Fibroblast of skin of left biceps (primary cell): ENCODE results near the gene LMTK3.

ENCODE experiments used
- DNase-seq, 2 experiments: peaks; one replicate each; pipeline ENCODE4 v3.0.0-alpha.2; 2013; ENCODE audit warnings: low read depth in 2 of 2

Gene LMTK3

GRCh38 chr19:48511800-48512503 lies at the start of gene LMTK3:
LMTK3 (minus strand) TSS chr19:48511835; CDS start chr19:48511576, 259 bp downstream.
- no peak for DNase-seq

DNA sequence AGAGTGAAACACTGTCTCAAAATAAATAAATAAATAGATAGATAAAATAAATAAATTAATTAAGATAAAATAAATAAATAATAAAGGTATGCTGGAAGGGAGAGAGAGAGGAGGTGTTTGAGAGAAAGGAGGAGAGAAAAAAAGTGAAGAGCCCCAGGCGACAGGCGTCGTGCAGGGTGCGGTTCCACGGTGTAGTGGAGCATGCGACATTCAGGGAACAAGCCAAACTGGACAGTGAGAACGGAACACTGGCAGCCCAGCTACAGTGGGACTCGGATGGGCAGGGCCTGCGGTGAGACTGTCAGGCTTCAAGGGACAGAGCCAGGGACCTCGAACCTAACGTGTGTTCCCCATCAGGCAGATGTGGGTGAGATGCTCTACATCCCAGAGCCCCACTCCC lies 49.8 kb upstream of the LMTK3 start:
- DNase-seq: no peak

DNA sequence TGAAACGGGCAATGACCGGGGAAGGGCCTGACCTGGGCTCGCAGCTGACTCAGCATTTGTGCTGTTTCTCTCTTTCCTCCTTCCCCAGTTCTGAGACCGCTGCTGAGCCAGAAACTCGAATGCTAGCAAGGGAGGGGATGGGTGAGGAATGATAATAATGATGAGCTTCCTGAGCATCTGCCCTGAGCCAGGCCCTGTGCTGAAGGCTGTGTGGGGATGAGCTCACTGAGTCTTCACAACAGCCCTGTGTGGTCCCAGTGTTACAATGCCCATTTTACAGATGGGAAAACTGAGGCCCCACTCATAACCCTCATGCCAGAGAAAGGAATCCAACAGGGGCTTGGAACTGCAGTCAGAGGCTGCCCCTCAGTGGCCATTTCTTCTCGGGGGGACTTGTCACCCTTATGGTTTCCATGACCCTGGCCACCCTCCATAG lies 48.5 kb upstream of the LMTK3 start:
- DNase-seq: no peak

DNA sequence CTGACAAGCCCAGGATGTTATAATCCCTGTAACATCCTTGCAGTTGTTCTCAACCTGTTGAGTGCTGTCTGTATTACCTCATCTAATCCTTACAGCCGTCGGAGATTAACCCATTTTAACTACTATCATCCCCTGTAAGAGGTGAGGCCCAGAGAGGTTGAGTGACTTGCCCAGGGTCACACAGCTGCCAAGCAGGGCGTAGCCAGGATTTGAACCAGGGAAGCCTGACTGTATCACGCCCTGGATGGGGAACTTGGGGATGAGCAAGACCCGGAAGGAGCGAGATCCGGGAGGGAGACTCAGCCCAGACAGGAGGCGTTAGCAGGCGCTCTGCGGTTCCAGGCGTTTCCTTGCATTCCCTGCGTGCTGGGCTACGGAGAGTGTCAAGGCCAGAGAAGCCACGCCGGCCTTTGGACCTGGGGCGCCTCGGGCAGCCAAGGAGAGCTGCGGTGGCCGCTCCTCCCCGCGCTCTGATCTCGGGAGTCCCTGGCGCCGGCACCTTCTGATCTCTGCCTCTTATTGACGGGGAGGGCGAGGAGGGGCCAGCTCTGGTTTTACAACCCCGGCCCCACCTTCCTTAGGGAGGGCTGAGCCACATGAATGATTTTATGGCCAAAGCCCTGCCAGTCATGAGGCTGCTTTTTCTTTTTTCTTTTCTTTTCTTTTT lies 46.5 kb upstream of the LMTK3 start:
- DNase-seq: no peak

DNA sequence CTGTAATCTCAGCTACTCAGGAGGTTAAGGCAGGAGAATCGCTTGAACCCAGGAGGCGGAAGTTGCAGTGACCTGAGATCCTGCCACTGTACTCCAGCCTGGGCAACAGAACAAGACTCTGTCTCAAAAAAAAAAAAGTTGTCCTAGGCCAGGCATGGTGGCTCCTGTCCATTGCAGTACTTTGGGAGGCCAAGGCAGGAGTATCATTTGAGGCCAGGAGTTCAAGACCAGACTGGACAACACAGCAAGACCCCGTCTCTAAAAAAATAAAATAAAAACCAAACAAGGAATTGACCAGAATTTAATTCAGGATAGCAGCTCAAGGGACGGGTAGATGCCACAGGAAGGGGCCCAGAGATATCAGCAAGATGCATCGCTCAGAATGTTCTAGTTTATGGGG lies 45.2 kb upstream of the LMTK3 start:
- DNase-seq: no peak

- no peak for DNase-seq
Observed at GRCh38 chr19:48556163-48556562, 44.5 kb upstream of the LMTK3 start.

GRCh38 chr19:48554385-48555091 lies 42.9 kb upstream of the LMTK3 start:
- DNase-seq: no peak

- no peak for DNase-seq
Observed at GRCh38 chr19:48553676-48554384, 42.2 kb upstream of the LMTK3 start.

- DNase-seq: no peak
Observed at GRCh38 chr19:48552406-48553322, 41.0 kb upstream of the LMTK3 start.

- no peak for DNase-seq
Observed at GRCh38 chr19:48551437-48552302, 40.0 kb upstream of the LMTK3 start, which contains the start of gene SULT2B1. SULT2B1 (plus strand) TSS chr19:48552172; CDS start chr19:48552253, 81 bp downstream.

DNA sequence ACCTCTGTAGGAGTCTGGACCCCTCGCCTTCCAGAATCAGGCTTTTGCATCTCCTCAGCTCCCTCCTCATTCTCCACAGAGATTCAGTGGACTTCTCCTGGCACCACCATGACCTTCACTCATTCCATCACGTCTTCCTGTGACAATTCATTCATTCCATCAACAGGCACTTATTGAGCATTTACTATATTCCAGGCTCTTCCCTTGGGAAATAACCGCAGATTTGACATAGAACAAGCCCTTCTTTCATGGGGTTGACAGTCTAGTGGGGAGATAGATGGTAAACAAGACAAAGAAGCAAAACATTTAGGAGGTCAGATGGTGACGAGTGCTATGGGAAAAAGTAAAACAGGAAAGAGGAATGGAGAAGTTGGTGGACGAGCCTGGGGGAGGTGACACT lies 37.7 kb upstream of the LMTK3 start:
- DNase-seq: no peak

GRCh38 chr19:48548253-48548911 lies 36.7 kb upstream of the LMTK3 start:
- no peak for DNase-seq

GRCh38 chr19:48547722-48548121 lies 36.1 kb upstream of the LMTK3 start:
- DNase-seq: no peak

GRCh38 chr19:48544856-48545750 lies 33.5 kb upstream of the LMTK3 start:
- DNase-seq: no peak

GRCh38 chr19:48543121-48543710 lies 31.6 kb upstream of the LMTK3 start:
- DNase-seq: no peak

- no peak for DNase-seq
Observed at GRCh38 chr19:48541813-48542212, 30.2 kb upstream of the LMTK3 start.

GRCh38 chr19:48540110-48540509 lies 28.5 kb upstream of the LMTK3 start:
- no peak for DNase-seq

- DNase-seq: no peak
Observed at GRCh38 chr19:48539503-48540096, 28.0 kb upstream of the LMTK3 start.
